T-helper 2 cell treated with Interferon-gamma antibody and Interleukin-4, amounts not matched to agents 5 μg/mL and 100 μg/mL, for 36 hours (primary cell): ENCODE measurements around the gene AQP12A.
"Not testable (repeated sequence)": the region's sequence is repeated elsewhere in the genome, so short reads cannot be mapped to it uniquely, and the experiment has no call there.

Experiments
- DNase-seq: peaks from one replicate; pipeline ENCODE4 v3.0.0; 2021; ENCODE audit warnings: low spot score
- H3K27ac Mint-ChIP-seq: one replicate; pipeline ENCODE4 v1.8.0; 2021; ENCODE audit warnings: mild to moderate bottlenecking, mixed read lengths
- H3K27me3 Mint-ChIP-seq: one replicate; pipeline ENCODE4 v1.8.0; 2021; ENCODE audit warnings: low read depth, mixed read lengths
- H3K36me3 Mint-ChIP-seq: one replicate; pipeline ENCODE4 v1.8.0; 2021; ENCODE audit warnings: low read depth, mixed read lengths
- H3K4me1 Mint-ChIP-seq: one replicate; pipeline ENCODE4 v1.8.0; 2021; ENCODE audit warnings: low read depth, mixed read lengths
- H3K4me3 Mint-ChIP-seq: one replicate; pipeline ENCODE4 v1.8.0; 2022; ENCODE audit warnings: mild to moderate bottlenecking, moderate library complexity, mixed read lengths
- H3K9me3 Mint-ChIP-seq: one replicate; pipeline ENCODE4 v1.8.0; 2021; ENCODE audit warnings: mixed read lengths

The AQP12A gene

GRCh38 chr2:240672701-240673190, 18.9 kb upstream of the AQP12A start:
- H3K4me3 Mint-ChIP-seq: no peak overlapping the region
- peaks cover 41% of the 10 kb centered on the region for H3K27me3 Mint-ChIP-seq
- no peak for DNase-seq
- no peak overlapping the region for H3K27ac Mint-ChIP-seq
- no peaks in the 10 kb centered on the region for H3K36me3 Mint-ChIP-seq
- no peaks in the 10 kb centered on the region for H3K4me1 Mint-ChIP-seq
- H3K9me3 Mint-ChIP-seq: no peaks in the 10 kb centered on the region

- DNase-seq, H3K4me3 Mint-ChIP-seq, H3K27ac Mint-ChIP-seq, H3K9me3 Mint-ChIP-seq, H3K36me3 Mint-ChIP-seq, H3K4me1 Mint-ChIP-seq: not testable (repeated sequence)
- H3K27me3 Mint-ChIP-seq: peaks cover 30% of the 10 kb centered on the region
Observed at GRCh38 chr2:240674461-240675184, 17.0 kb upstream of the AQP12A start.

DNA sequence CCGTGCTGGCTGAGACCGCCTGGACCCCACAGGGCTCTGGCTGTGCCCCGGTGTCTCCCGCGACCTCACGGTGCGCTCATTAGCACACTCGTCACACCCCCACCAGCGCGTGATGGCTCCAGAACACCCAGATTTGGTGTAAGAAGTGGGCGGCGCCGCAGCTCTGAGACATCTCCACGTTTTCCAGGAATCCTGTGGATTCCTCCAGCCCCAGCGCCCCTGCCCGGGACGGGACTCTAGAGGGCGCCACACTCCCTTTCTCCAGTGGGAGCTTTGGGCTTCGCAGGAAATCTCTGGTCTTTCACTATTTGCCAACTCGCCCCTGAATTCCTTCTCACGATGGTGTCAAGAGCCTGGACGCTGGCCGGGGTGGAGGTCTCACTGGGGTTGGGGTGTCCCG, 16.3 kb upstream of the AQP12A start:
- not testable (repeated sequence) for H3K27ac Mint-ChIP-seq, DNase-seq, H3K9me3 Mint-ChIP-seq, H3K36me3 Mint-ChIP-seq, H3K4me3 Mint-ChIP-seq, H3K4me1 Mint-ChIP-seq
- H3K27me3 Mint-ChIP-seq: peaks cover 26% of the 10 kb centered on the region

DNA sequence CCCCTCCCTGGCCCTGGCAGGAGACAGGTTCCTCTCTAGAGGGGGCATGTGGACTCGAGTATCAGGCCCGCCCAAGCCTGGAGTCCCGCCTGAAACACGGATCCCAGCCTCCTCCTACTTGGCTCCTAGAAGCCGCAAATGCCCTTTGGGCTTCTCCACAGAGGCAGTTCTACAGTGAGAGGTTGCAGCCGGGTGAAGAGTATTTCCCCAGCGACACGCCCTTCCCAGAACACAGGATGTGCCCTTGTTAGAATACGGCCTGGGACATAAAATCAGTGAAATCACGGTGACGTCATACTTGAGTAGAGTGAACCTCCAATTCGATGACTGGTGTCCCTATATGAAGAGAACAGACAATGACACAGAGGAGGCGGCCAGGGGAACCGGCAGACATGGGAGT, 13.6 kb upstream of the AQP12A start:
- H3K27ac Mint-ChIP-seq, H3K36me3 Mint-ChIP-seq, H3K9me3 Mint-ChIP-seq, DNase-seq, H3K4me1 Mint-ChIP-seq, H3K27me3 Mint-ChIP-seq, H3K4me3 Mint-ChIP-seq: not testable (repeated sequence)

DNA sequence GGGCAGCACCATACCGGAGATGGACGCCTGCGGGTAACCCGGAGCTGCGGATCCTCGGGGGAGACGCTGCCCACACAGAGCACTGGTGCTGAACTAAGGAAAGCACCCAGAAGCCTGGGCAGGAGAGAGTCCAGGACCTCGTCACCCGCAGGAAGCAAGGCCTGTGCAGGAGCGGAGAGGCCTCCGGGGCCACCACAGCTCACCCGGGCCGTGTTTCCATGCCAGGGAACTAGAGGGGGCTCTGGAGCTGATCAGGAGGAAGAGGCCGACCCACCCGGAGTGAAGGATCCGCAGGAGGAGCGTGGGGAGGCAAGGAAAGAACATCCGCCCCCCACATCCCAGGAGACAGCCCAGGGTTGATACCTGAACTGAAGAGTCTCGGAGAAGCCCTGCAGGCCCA, 12.8 kb upstream of the AQP12A start:
- not testable (repeated sequence) for H3K9me3 Mint-ChIP-seq, H3K36me3 Mint-ChIP-seq, H3K27me3 Mint-ChIP-seq, H3K4me1 Mint-ChIP-seq, H3K4me3 Mint-ChIP-seq, H3K27ac Mint-ChIP-seq, DNase-seq

DNA sequence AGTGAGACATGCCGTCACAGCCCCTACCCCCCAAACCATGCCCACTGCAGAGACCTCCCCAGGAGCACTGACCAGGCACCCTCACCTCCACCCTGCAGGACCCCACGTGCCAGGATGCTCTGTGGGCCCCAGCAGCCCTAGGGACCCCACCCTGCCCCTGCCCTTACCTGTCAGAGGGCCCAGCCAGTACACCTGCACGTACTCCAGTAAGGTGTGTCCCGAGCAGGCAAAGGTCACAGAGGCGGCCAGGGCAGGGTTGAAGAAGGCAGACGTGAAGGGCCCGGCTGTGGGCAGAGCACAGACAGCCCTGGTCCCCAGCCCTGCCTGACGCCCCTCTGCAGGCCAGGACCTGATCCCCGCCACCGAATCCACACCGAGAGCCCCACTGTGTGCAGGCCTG, 11.5 kb upstream of the AQP12A start:
- H3K27ac Mint-ChIP-seq, H3K36me3 Mint-ChIP-seq, H3K4me1 Mint-ChIP-seq, H3K4me3 Mint-ChIP-seq, DNase-seq, H3K9me3 Mint-ChIP-seq, H3K27me3 Mint-ChIP-seq: not testable (repeated sequence)

DNA sequence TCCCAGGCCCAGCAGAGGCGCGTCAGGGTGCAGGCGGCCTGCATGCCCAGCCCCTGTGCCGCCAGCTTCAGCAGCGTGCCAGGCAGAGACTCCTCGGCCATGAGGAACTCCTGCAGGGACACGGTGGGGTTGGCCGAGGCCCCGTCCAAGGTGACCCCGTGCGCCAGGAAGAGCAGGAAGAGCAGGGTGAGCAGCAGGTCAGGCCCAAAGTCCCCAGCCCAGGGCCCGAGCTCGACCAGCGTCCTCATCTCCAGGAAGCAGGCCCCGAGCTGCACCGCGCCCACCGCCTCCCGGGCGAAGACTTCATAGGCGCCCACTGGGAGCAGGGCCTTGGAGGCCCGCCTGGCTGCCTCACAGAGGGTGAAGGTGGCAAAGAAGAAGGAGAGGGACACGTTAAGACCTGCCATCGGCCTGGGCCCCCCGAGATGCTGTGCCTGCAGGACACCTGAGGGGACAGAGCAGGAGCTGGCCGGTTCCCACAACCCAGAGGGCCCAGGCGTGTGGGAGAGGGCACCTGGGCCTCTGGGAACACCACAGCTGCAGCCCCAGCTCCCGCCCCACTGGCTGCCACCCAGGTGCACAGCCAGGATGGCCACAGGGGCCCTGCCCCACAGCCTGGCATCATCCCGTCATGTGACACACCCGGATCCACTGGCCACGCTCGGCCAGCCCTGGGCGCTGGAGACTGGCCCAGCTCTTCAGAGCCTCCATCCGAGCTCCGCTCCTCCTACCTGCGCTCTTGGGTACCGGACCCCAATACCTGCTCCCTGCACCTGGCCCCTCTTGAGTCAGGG, 9.0 kb upstream of the AQP12A start, which contains the start of gene AQP12B:
AQP12B (minus strand) TSS at position 455 of the 794 bp plus-strand sequence; CDS start at position 407, 48 bp downstream.
- not testable (repeated sequence) for H3K27ac Mint-ChIP-seq, H3K27me3 Mint-ChIP-seq, DNase-seq, H3K4me3 Mint-ChIP-seq, H3K9me3 Mint-ChIP-seq, H3K36me3 Mint-ChIP-seq, H3K4me1 Mint-ChIP-seq

DNA sequence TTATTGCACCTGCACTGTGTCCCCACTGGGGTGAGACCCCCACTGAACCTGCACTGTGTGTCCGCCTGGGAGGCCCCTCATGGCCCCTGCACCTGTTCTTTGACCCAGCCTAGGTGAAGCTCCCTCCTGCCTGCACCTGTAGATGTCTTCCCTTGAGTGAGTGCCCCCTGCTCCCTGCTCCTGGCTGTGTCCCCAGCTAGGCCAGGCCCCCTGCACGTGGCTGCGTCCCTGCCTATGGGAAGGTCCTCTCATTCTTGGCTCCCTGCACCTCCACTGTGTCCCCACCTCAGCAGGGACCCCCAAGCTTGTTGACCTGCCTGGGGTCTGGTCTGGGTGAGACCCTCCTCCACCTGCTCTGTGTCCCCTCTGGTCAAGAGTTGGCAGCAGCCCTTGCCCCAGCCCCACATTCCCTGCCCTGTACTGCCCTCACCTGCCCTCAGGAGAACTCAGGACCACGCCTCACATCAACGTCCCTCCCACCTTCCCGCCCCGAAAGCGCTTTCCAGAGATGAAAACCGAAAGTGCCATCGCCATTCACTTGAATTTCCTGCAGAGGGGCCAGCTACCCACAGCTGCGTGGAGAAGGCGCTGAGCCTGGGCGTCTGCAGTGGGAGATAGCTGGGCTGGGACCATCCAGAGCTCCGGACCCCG, 8.2 kb upstream of the AQP12A start:
- H3K9me3 Mint-ChIP-seq, H3K4me1 Mint-ChIP-seq, H3K36me3 Mint-ChIP-seq, H3K27ac Mint-ChIP-seq, H3K27me3 Mint-ChIP-seq, DNase-seq: not testable (repeated sequence)
- H3K4me3 Mint-ChIP-seq: peak overlapping the region; percentile 12

GRCh38 chr2:240683980-240684728, 7.5 kb upstream of the AQP12A start:
- not testable (repeated sequence) for H3K9me3 Mint-ChIP-seq, H3K27ac Mint-ChIP-seq, H3K27me3 Mint-ChIP-seq, H3K36me3 Mint-ChIP-seq, DNase-seq, H3K4me1 Mint-ChIP-seq
- H3K4me3 Mint-ChIP-seq: peak overlapping the region; percentile 12

GRCh38 chr2:240685771-240686371, 5.8 kb upstream of the AQP12A start:
- H3K4me3 Mint-ChIP-seq: no peak overlapping the region
- H3K36me3 Mint-ChIP-seq: no peaks in the 10 kb centered on the region
- H3K4me1 Mint-ChIP-seq: peaks cover 7% of the 10 kb centered on the region
- H3K27me3 Mint-ChIP-seq: peaks cover 8% of the 10 kb centered on the region
- no peaks in the 10 kb centered on the region for H3K9me3 Mint-ChIP-seq
- no peak overlapping the region for H3K27ac Mint-ChIP-seq
- no peak for DNase-seq

DNA sequence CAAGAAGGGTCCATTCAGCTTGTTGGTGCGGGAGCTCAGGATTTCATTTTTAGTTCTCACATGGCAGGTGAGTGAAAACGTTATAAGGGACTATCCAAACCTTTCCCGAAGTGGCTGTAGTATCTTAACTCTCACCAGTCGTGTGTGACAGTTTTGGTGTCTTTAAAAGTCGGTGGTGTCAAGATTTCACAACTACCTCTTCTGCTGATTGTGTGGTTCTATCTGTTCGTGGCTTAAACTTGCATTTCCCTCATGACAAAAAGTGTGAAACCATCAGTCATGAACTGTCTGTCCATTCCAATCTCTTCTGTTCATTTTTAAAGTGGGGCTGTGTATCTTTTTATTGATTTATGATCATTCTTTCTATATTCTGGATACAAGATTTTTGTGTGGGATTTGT, 5.2 kb upstream of the AQP12A start:
- Mint-ChIP-seq H3K27ac (no peak overlapping the region), H3K27me3 (peaks cover 8% of the 10 kb centered on the region)

DNA sequence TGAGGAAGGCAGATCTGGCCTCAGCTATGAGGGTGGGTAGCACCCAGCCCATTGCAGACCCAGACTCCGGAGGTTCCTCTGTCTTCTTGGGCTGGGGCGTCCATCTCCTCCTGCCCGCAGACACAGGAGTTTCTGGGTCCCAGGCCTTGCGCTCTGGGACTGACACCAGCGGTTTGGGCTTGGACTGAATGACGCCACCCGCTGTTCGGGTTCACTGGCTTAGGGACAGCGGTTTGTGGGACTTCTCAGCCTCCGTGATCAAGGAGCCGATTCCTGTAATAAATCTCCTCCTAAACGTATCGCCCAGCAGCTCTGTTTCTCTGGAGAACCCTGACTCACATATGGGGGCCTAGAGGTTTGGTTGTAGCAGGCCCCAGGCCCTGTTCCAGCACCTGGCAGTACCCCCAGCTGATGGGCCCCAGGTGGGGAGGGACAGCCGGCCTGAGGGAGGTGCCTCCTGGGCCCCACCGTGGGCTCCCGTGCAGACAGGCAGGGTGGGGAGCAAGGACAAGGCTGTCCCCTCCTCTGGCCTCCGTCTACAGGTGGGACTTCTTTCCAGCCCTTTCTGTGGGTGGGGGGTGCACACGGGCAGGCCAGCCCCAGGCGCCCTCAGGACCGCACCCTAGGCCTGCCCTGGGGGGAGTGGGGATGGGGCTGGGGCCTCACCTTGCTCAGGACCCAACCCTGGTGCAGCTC, 4.5 kb upstream of the AQP12A start:
- peak; percentile 2 for DNase-seq
- Mint-ChIP-seq H3K9me3 (no peaks in the 10 kb centered on the region), H3K4me3 (no peak overlapping the region), H3K4me1 (peaks cover 7% of the 10 kb centered on the region), H3K27ac (no peak overlapping the region), H3K36me3 (no peaks in the 10 kb centered on the region), H3K27me3 (peaks cover 8% of the 10 kb centered on the region)

More for the DNA sequence above, 5.2 kb upstream of the AQP12A start:
- H3K9me3 Mint-ChIP-seq: no peaks in the 10 kb centered on the region
- DNase-seq: peak; percentile 3
- no peaks in the 10 kb centered on the region for H3K36me3 Mint-ChIP-seq
- H3K4me3 Mint-ChIP-seq: no peak overlapping the region
- peaks cover 7% of the 10 kb centered on the region for H3K4me1 Mint-ChIP-seq
